Tibial artery (tissue), 4 donors: Measurements from ENCODE around the gene MTFMT.

Experiments
- DNase-seq, 2 donors: peaks; one replicate each; pipeline ENCODE4 v3.0.0-alpha.2; 2019
- H3K27ac ChIP-seq, 2 donors: fragments of 200-600 bp; sonication (generic) in 1 of 2; 1 replicate in 1 of 2; 2 replicates in 1 of 2; pipeline ENCODE4 v1.5.1; 2018 to 2019; ENCODE audit warnings: mild to moderate bottlenecking in 1 of 2
- H3K27me3 ChIP-seq, 2 donors: fragments of 200-600 bp; sonication (generic) in 1 of 2; one replicate each; pipeline versions ENCODE4 v1.5.1 to v1.6.0; 2016 to 2019
- H3K36me3 ChIP-seq, 3 donors: fragments of 200-600 bp; sonication (generic) in 2 of 3; one replicate each; pipeline ENCODE4 v1.5.1; 2016 to 2019; ENCODE audit warnings: mild to moderate bottlenecking in 2 of 3
- H3K4me1 ChIP-seq, 4 donors: fragments of 200-600 bp; sonication (generic) in 2 of 4; 1 replicate in 3 of 4; 2 replicates in 1 of 4; pipeline ENCODE4 v1.5.1; 2016 to 2019
- H3K4me3 ChIP-seq, 2 donors: fragments of 200-600 bp; sonication (generic) in 1 of 2; 1 replicate in 1 of 2; 2 replicates in 1 of 2; pipeline ENCODE4 v1.5.1; 2018 to 2019; ENCODE audit warnings: mild to moderate bottlenecking in 2 of 2
- H3K9me3 ChIP-seq, 3 donors: fragments of 200-600 bp; sonication (generic) in 1 of 3; one replicate each; pipeline ENCODE4 v1.5.1; 2016 to 2019
- CTCF ChIP-seq, 2 experiments: fragments of 200-600 bp in 1 of 2; fragments of 450-650 bp in 1 of 2; IDR thresholded peaks; one replicate each; pipeline ENCODE4 v1.5.1; 2017 to 2019; ENCODE audit warnings: antibody characterized with exemption in 2 of 2, mild to moderate bottlenecking in 1 of 2, moderate library complexity in 1 of 2
- intact Hi-C: fragments of 100-400 bp; cut with DNase I; formaldehyde crosslinking; loops from one replicate; pipeline ENCODE4 v1.15.0; 2023; ENCODE audit warnings: low total_unique reads

Gene MTFMT

DNA sequence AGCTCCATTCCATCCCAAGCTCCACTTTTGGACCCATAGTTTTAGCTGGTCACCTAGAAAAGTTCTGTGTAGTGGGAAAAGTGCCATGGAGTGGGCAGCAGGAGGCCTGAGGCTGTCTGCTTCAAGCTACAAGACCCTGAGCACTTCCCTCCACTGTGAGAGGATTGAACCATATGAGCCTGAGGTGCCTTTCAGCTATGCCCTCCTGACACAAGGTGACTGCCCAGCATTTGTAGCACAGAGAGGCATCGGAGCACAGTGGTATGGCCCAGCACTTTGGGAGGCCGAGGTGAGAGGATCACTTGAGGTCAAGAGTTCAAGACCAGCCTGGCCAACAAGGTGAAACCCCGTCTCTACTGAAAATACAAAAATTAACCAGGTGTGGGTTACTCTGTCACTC, 43.2 kb upstream of the MTFMT start:
- Histone ChIP-seq H3K36me3 (no peaks in the 10 kb centered on the region), H3K4me3 (no peak overlapping the region), H3K27ac (peak overlapping the region; percentile 95 to 99), H3K4me1 (peaks cover 3 to 74% (median 64%) of the 10 kb centered on the region in 4 donors), H3K9me3 (no peaks in the 10 kb centered on the region), H3K27me3 (no peaks in the 10 kb centered on the region)
- intact Hi-C loops = no loop called here
- no peak for DNase-seq
- TF ChIP-seq CTCF (IDR thresholded peaks at IDR 0.05) = no peak

- Histone ChIP-seq H3K4me1 (peaks cover 0 to 68% (median 58%) of the 10 kb centered on the region in 4 donors), H3K36me3 (no peaks in the 10 kb centered on the region), H3K27me3 (no peaks in the 10 kb centered on the region), H3K27ac (peak overlapping the region; percentile 95 to 99), H3K4me3 (no peak overlapping the region), H3K9me3 (no peaks in the 10 kb centered on the region)
- no peak for DNase-seq
- intact Hi-C loops = no loop called here
- TF ChIP-seq CTCF (IDR thresholded peaks at IDR 0.05) = no peak
These were observed 42.6 kb upstream of the MTFMT start for GRCh38 chr15:65072027-65072426.

DNA sequence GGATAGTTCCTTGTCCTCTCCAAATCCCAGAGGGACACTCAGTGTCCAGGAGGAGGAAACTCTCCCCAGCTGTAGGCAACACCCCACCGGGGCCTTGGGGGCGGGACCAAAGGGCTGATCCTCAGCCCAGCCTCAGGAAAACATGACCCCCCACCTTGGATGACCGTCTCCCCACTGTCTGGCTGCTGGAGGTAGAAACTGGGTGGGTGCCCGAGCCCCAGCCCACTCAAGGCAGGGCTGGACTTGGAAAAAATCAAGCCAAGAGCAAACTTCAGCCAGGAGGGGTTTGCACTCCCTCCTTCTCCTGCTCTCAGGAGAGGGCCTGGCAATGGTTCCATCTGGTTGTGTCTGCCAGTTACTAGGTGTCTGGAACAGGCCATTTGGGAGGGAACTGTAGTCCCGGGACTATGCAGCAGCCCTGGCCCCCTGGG, 42.0 kb upstream of the MTFMT start:
- intact Hi-C loops = no loop called here
- Histone ChIP-seq H3K4me3 (no peak overlapping the region), H3K27ac (peak overlapping the region; percentile 95 to 99), H3K9me3 (no peaks in the 10 kb centered on the region), H3K4me1 (peaks cover 0 to 62% (median 52%) of the 10 kb centered on the region in 4 donors), H3K27me3 (no peaks in the 10 kb centered on the region), H3K36me3 (no peaks in the 10 kb centered on the region)
- no peak for TF ChIP-seq CTCF (IDR thresholded peaks at IDR 0.05)
- DNase-seq = peak; percentile 78 to 95

- H3K27ac ChIP-seq = peak overlapping the region; percentile 95 to 99
- H3K36me3 ChIP-seq = peaks cover 5 to 7% (median 5%) of the 10 kb centered on the region in 3 donors
- intact Hi-C loops = no loop called here
- H3K4me1 ChIP-seq = peaks cover 0 to 57% (median 49%) of the 10 kb centered on the region in 4 donors
- TF ChIP-seq CTCF (IDR thresholded peaks at IDR 0.05) = no peak
- no peaks in the 10 kb centered on the region for H3K27me3 ChIP-seq
- no peaks in the 10 kb centered on the region for H3K9me3 ChIP-seq
- no peak overlapping the region for H3K4me3 ChIP-seq
- no peak for DNase-seq
These were observed 40.5 kb upstream of the MTFMT start for GRCh38 chr15:65069779-65070546.

- Histone ChIP-seq H3K27me3 (no peaks in the 10 kb centered on the region), H3K4me3 (no peak overlapping the region), H3K27ac (peak overlapping the region; percentile 95 to 99), H3K9me3 (no peaks in the 10 kb centered on the region), H3K4me1 (peaks cover 0 to 59% (median 53%) of the 10 kb centered on the region in 4 donors), H3K36me3 (peaks cover 8 to 10% (median 9%) of the 10 kb centered on the region in 3 donors)
- intact Hi-C loops = no loop called here
- DNase-seq = no peak
- no peak for TF ChIP-seq CTCF (IDR thresholded peaks at IDR 0.05)
These were observed 39.7 kb upstream of the MTFMT start for GRCh38 chr15:65069179-65069578.
